SK-N-MC (cell line): ENCODE results near the gene NCBP3.

Source experiments
- DNase-seq: peaks from one replicate; pipeline ENCODE4 v3.0.0-alpha.2; 2011; ENCODE audit warnings: low read depth, low spot score
- H3K27ac ChIP-seq: fragments of 200-600 bp; sonication (generic); 2 replicates; pipeline ENCODE4 v1.5.1; 2016; ENCODE audit warnings: mixed run types
- H3K36me3 ChIP-seq: fragments of 200-600 bp; sonication (generic); 2 replicates; pipeline ENCODE4 v1.6.1; 2017; ENCODE audit warnings: antibody characterized with exemption, low read length, mixed read lengths; ENCODE audit not compliant: insufficient read depth
- H3K4me3 ChIP-seq: fragments of 200-600 bp; sonication (generic); 2 replicates; pipeline ENCODE4 v1.5.1; 2016
- H3K9ac ChIP-seq: fragments of 200-600 bp; sonication (generic); 2 replicates; pipeline ENCODE4 v1.8.0; 2017; ENCODE audit warnings: mixed run types, mixed read lengths; ENCODE audit not compliant: insufficient read length
- H3K9me3 ChIP-seq: fragments of 200-600 bp; sonication (generic); 2 replicates; pipeline ENCODE4 v1.6.1; 2017; ENCODE audit warnings: low read depth, mild to moderate bottlenecking, antibody characterized with exemption, low read length, moderate library complexity, mixed read lengths
- EZH2 ChIP-seq: fragments of 200-600 bp; sonication (generic); IDR thresholded peaks from one replicate; pipeline ENCODE4 v1.6.1; 2017; ENCODE audit warnings: antibody characterized with exemption
- FOXP2 ChIP-seq: optimal IDR thresholded peaks from 2 replicates; pipeline ENCODE3; 2011; ENCODE audit warnings: mild to moderate bottlenecking, moderate library complexity; ENCODE audit not compliant: insufficient read depth; ENCODE audit errors: extremely low read length, control extremely low read depth
- POLR2AphosphoS5 ChIP-seq: IDR thresholded peaks from 2 replicates; pipeline ENCODE4 v1.6.1; 2012; ENCODE audit warnings: mild to moderate bottlenecking, low read depth, low read length, borderline replicate concordance

Gene NCBP3

DNA sequence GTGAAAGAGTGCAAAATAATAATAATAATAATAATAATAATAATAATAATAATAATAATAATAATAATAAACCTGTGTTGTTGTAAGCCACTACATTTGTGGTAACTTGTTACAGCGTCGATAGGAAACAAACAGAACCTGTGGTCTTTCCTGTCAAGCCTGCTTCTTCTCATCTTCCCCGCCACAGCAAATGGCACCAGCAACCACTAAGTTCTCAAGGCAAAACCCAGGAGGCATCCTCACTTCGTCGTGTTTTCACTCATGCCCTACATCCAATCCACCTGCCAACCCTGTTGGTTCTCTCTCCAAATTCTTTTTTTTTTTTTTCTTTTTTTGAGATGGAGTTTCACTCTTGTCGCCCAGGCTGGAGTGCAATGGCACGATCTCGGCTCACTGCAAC lies 79.3 kb downstream of the NCBP3 start:
- TF ChIP-seq EZH2 (no peak), FOXP2 (no peak), POLR2AphosphoS5 (no peak)
- no peaks in the 10 kb centered on the region for H3K9me3 ChIP-seq
- no peak overlapping the region for H3K9ac ChIP-seq
- no peak overlapping the region for H3K4me3 ChIP-seq
- DNase-seq: no peak
- no peak overlapping the region for H3K27ac ChIP-seq
- H3K36me3 ChIP-seq: no peaks in the 10 kb centered on the region

GRCh38 chr17:3765981-3766380 lies 80.1 kb downstream of the NCBP3 start:
- H3K36me3 ChIP-seq: no peaks in the 10 kb centered on the region
- TF ChIP-seq EZH2: no peak
- TF ChIP-seq POLR2AphosphoS5: no peak
- no peak for TF ChIP-seq FOXP2
- H3K4me3 ChIP-seq: no peak overlapping the region
- H3K9me3 ChIP-seq: no peaks in the 10 kb centered on the region
- no peak overlapping the region for H3K9ac ChIP-seq
- no peak overlapping the region for H3K27ac ChIP-seq
- no peak for DNase-seq

GRCh38 chr17:3763777-3764170 lies 82.3 kb downstream of the NCBP3 start:
- TF ChIP-seq EZH2 (no peak), POLR2AphosphoS5 (no peak), FOXP2 (no peak)
- H3K36me3 ChIP-seq: no peaks in the 10 kb centered on the region
- DNase-seq: no peak
- no peak overlapping the region for H3K27ac ChIP-seq
- no peak overlapping the region for H3K4me3 ChIP-seq
- no peaks in the 10 kb centered on the region for H3K9me3 ChIP-seq
- H3K9ac ChIP-seq: no peak overlapping the region

- DNase-seq: no peak
- Histone ChIP-seq H3K4me3 (no peak overlapping the region), H3K9ac (no peak overlapping the region), H3K27ac (no peak overlapping the region), H3K9me3 (no peaks in the 10 kb centered on the region), H3K36me3 (no peaks in the 10 kb centered on the region)
- TF ChIP-seq EZH2: no peak
- no peak for TF ChIP-seq FOXP2
- no peak for TF ChIP-seq POLR2AphosphoS5
Observed at GRCh38 chr17:3762922-3763776, 82.9 kb downstream of the NCBP3 start.

DNA sequence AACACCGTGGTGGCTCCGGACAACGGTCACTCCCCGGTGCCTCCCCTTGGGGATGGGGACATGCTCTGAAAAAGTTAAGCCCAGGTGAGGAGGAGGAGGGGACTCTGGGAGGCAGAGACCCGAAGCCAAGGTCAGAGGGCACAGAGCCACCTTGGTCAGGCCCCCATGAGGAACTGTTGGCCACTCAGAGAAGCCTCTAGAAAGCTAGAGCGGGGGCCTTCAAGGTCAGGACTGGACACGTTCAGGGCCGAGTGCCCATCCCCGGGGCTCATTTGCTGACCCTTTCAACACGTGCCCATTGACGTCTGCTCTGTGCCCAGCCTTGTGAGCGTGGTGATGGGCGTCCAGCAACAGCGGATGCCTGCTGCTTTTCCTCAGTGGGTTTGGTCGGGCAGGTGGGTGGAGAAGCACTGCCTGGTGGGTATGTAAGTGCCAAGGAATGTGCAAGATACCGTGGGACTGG lies 84.1 kb downstream of the NCBP3 start:
- H3K27ac ChIP-seq: no peak overlapping the region
- TF ChIP-seq EZH2 (no peak), POLR2AphosphoS5 (no peak), FOXP2 (no peak)
- no peaks in the 10 kb centered on the region for H3K9me3 ChIP-seq
- H3K4me3 ChIP-seq: no peak overlapping the region
- H3K36me3 ChIP-seq: no peaks in the 10 kb centered on the region
- DNase-seq: no peak
- no peak overlapping the region for H3K9ac ChIP-seq

DNA sequence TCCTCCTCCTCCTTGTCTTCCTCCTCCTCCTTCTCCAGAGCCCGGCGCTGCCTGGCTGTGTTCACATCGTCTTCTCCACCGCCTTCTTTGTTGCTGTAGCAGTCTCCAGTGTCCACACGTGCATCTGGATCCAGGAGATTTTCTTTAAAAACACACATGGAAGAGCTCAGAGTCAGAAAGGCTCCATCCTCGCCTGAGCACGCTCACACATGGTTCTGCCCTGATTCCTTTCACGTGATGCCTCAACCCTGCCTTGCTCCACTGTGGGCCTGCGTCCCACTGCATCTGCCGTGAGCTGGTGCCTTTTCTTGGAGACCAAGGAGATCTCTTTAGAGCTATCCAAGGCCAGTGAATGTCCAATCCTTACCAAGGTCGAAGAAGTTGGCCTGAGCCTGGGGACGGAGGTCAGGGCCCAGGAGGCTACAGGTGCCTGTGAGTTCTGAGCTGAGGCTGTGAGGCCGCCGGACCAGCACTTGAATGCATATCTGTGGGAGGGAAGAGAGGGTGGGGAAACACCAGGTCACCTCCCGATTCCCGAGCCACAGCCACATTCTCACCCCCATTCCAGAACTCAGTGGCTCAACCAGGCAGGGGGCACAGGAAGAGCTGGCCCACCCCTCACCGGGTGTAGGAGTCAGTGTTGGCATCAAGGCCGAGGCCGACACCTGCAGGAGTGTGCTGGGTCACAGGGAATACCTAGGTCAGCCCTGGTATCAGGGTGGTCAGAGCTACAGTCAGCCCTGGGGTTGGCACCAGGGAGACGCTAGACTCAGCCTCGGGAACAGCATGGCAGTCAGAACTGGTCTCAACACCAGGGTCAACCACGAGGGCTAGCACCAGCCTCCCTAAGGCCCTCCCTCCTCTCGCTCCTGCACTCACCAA lies 84.8 kb downstream of the NCBP3 start:
- H3K27ac ChIP-seq: no peak overlapping the region
- H3K9ac ChIP-seq: no peak overlapping the region
- TF ChIP-seq POLR2AphosphoS5: no peak
- TF ChIP-seq FOXP2: no peak
- TF ChIP-seq EZH2: no peak
- H3K9me3 ChIP-seq: no peaks in the 10 kb centered on the region
- no peaks in the 10 kb centered on the region for H3K36me3 ChIP-seq
- no peak for DNase-seq
- no peak overlapping the region for H3K4me3 ChIP-seq

- TF ChIP-seq FOXP2 (no peak), POLR2AphosphoS5 (no peak), EZH2 (no peak)
- Histone ChIP-seq H3K4me3 (no peak overlapping the region), H3K9ac (no peak overlapping the region), H3K36me3 (no peaks in the 10 kb centered on the region), H3K27ac (no peak overlapping the region), H3K9me3 (no peaks in the 10 kb centered on the region)
- no peak for DNase-seq
Observed at GRCh38 chr17:3759597-3760216, 86.3 kb downstream of the NCBP3 start.

DNA sequence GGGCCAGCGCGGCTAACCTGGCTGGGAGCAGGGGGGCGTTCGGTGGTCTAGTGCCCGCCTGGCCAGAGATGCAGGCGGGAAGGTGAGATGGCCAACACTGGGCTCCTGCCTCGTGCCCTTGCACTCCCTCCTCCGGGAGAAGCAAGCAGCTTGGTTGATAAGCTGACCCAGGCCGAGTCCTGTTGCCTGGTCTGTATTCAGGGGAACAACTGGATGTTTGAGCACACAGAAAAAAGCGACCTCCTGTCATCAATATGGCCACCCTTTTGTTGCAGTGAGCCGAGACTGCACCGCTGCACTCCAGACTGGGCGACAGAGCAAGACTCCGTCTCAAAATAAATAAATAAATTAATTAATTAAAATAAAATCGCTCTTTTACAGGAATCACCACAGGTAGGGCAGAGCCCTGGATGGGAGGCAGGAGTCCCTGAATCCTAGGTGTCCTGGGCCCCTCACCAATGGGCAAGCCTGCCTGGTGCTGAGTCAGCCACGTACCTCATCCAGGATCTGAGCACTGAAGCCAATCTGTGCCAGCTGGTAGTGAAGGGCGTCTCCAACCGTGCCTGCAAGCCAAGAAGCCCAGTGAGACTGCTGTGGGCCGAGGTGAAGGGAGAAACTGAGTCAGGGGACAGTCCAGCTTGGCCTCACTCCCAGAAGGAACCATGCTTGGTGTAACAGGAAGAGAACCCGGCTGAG lies 90.6 kb downstream of the NCBP3 start:
- Histone ChIP-seq H3K9me3 (no peaks in the 10 kb centered on the region), H3K36me3 (no peaks in the 10 kb centered on the region), H3K4me3 (no peak overlapping the region), H3K9ac (no peak overlapping the region), H3K27ac (no peak overlapping the region)
- DNase-seq: no peak
- TF ChIP-seq EZH2 (no peak), FOXP2 (no peak), POLR2AphosphoS5 (no peak)
